Stimulated activated CD4-positive, alpha-beta T cell treated with anti-CD3 and anti-CD28 coated beads, Interleukin-12 subunit alpha, Interleukin-12 subunit beta, amount 100 ng/mL, for 24 hours (primary cell): ENCODE data around the gene ATG2B.
"Not testable (repeated sequence)": the region's sequence is repeated elsewhere in the genome, so short reads cannot be mapped to it uniquely, and the experiment has no call there.

Experiments
- DNase-seq, 2 experiments: peaks; one replicate each; pipeline ENCODE4 v3.0.0-alpha.2; 2020; ENCODE audit warnings: low read depth in 2 of 2

The ATG2B gene

GRCh38 chr14:96373538-96373937, 10.4 kb upstream of the ATG2B start:
- no peak for DNase-seq

GRCh38 chr14:96370528-96370927, 7.4 kb upstream of the ATG2B start:
- DNase-seq, result no peak

GRCh38 chr14:96368534-96368933, 5.4 kb upstream of the ATG2B start:
- no peak for DNase-seq

GRCh38 chr14:96364962-96365361, 1.8 kb upstream of the ATG2B start:
- DNase-seq, result no peak

GRCh38 chr14:96363751-96364336, 703 bp upstream of the ATG2B start:
- peak; percentile 14 for DNase-seq

- DNase-seq, result peak; percentile 20
Observed at GRCh38 chr14:96362071-96362964, 823 bp downstream of the ATG2B start.

GRCh38 chr14:96359959-96360358, 3.2 kb downstream of the ATG2B start:
- DNase-seq, result no peak

- no peak for DNase-seq
Observed at GRCh38 chr14:96357216-96357615, 5.9 kb downstream of the ATG2B start.

GRCh38 chr14:96354246-96354645, 8.9 kb downstream of the ATG2B start:
- no peak for DNase-seq

GRCh38 chr14:96352708-96353107, 10.4 kb downstream of the ATG2B start:
- no peak for DNase-seq

- no peak for DNase-seq
Observed at GRCh38 chr14:96351986-96352385, 11.2 kb downstream of the ATG2B start.

GRCh38 chr14:96349286-96350075, 13.7 kb downstream of the ATG2B start:
- DNase-seq, result no peak

GRCh38 chr14:96347957-96348356, 15.2 kb downstream of the ATG2B start:
- DNase-seq, result not testable (repeated sequence)

GRCh38 chr14:96345669-96346068, 17.5 kb downstream of the ATG2B start:
- DNase-seq, result no peak

- no peak for DNase-seq
Observed at GRCh38 chr14:96341323-96341722, 21.8 kb downstream of the ATG2B start.

- no peak for DNase-seq
Observed at GRCh38 chr14:96338551-96338950, 24.6 kb downstream of the ATG2B start.

- DNase-seq, result no peak
Observed at GRCh38 chr14:96324219-96324618, 38.9 kb downstream of the ATG2B start.

- no peak for DNase-seq
Observed at GRCh38 chr14:96320605-96321004, 42.5 kb downstream of the ATG2B start.

GRCh38 chr14:96318836-96319235, 44.3 kb downstream of the ATG2B start:
- DNase-seq, result no peak

GRCh38 chr14:96316087-96316486, 47.1 kb downstream of the ATG2B start:
- DNase-seq, result no peak

- DNase-seq, result no peak
Observed at GRCh38 chr14:96310906-96311305, 52.2 kb downstream of the ATG2B start.

GRCh38 chr14:96309896-96310330, 53.2 kb downstream of the ATG2B start:
- DNase-seq, result no peak
